Spleen (tissue), 7 donors: ENCODE measurements around the gene MBNL1.

Experiments used
- CTCF ChIP-seq, 11 experiments: fragments of 200-600 bp in 7 of 11; fragments of 450-650 bp in 4 of 11; sonication (generic) in 4 of 11; IDR thresholded peaks in 8 of 11; conservative IDR thresholded peaks in 3 of 11; 1 replicate in 7 of 11; 2 replicates in 4 of 11; pipeline versions ENCODE4 v1.4.0 to v1.8.0; 2016 to 2021; ENCODE audit warnings: antibody characterized with exemption in 11 of 11, inconsistent platforms in 4 of 11, mild to moderate bottlenecking in 1 of 11
- POLR2A ChIP-seq, 3 donors: fragments of 450-650 bp; IDR thresholded peaks; one replicate each; pipeline ENCODE4 v1.5.1; 2017; ENCODE audit warnings: antibody characterized with exemption in 3 of 3, mild to moderate bottlenecking in 1 of 3
- donor health status: DM: no; HTN: no; CAD: no; lungs with moderate emphysema.
- donor health status: DM: no; HTN: no; CAD: no.
- donor health status: DM: no; HTN: no; CAD: no.

- TF ChIP-seq POLR2A (IDR thresholded peaks at IDR 0.05) (no peak), CTCF (IDR thresholded peaks at IDR 0.05 in 8 of 11, conservative IDR thresholded peaks at IDR 0.05 in 3 of 11) (no peak)
Measured at GRCh38 chr3:152299249-152299976, 30.7 kb downstream of the MBNL1 start.
